LHCN-M2 (cell line): Measurements from ENCODE around the gene TFDP2. TPM values are rescaled to one million over a fixed set of nuclear protein-coding genes. Genes with fewer than 3 reads are reported as not detected.
"Not testable (repeated sequence)": the region's sequence is repeated elsewhere in the genome, so short reads cannot be mapped to it uniquely, and the experiment has no call there.

Experiments used
- DNase-seq: peaks from one replicate; pipeline ENCODE4 v3.0.0-alpha.2; 2012; ENCODE audit warnings: low read depth
- total RNA-seq: library from RNA; depleted of rRNA; stranded (reverse); fragments of >200 nt; gene quantifications from 2 replicates; pipeline ENCODE4 v1.2.3, GENCODE V29; 2014; rRNA removed

The TFDP2 gene
- total RNA-seq, 1 experiment from 2014 or later, result 244 TPM

DNA sequence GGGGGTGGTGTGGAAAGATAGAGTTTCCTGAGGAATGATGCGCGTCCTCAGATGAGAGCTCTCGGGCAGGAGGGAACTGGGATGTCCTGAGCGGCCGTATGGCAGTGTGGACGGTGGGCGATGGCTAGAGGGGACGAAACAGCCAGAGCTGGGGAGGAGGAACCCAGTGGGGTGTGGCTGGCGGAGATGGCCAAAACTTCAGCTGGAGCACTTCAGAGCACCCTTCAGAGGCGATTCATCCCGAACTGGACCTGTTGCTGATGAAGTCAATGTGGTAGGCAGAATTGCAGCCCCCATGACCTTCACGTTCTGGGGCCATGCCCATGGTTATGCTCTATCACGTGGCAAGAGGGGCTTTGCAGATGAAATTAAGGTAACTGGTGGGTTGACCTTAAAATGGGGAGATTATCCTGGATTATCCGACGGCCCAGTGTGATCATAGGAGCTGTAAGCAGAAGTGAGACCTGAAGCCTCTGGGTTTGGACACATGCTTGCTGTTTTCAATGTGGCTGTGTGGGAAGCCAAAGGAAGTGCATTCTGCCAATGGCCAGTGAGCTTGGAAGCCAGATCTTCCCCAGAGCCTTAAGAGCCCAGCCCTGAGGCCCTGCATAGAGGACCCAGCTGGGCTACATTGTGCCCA is 220.6 kb downstream of the TFDP2 start:
- no peak for DNase-seq

DNA sequence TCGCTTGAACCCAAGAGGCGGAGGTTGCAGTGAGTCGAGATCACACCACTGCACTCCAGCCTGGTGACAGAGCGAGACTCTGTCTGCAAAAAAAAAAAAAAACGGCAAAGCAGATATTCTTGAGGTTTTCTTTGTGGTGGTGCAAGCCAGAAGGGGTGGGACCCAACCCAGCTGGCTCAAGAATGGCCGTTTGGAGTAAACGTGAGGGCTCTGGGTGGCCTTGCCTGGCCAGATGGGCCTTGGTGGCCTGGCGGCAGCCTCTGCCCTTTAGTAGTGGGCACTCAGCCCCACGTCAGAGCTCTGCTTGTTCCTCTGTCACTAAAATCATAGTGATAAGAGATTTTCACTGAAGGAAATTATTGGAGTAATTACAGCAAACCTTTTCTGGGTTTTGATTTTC is 222.4 kb downstream of the TFDP2 start:
- DNase-seq, result no peak

DNA sequence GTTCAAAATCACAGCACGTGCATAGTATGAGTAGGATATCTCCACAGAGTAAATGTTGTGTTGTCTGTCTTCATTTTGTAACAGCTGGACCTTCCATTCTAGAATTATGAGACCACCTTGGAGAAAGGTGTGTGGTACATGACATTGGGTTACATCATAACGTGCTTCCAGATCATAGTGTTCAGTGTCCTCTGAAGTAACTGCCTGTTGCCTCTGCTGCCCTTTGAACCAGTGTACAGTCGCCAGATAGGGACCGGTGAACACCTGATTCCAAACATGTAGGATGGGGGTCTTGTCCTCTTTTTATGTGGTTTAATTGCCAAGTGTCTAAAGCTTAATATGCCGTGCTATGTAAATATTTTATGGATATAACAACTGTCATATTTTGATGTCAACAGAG is 223.7 kb downstream of the TFDP2 start:
- DNase-seq, result not testable (repeated sequence)

DNA sequence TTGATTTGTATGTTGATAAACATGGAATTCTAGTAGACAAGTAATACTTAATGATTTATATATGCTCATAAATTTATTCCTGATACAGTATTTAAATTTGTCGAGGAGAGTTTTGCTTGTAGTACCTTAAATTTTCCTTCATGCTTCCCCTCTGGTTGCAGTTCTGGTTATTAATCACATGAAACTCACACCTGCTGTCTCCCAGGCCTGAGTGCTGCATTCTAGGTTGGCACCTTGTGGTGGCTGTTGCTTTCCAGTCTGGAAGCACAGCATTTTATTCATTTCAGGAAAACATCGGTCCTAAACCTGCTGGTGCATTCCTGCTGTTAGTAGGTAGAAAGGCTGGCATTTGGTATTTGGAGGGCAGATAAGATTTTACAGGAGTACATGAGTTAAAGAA is 228.0 kb downstream of the TFDP2 start:
- DNase-seq, result no peak

DNA sequence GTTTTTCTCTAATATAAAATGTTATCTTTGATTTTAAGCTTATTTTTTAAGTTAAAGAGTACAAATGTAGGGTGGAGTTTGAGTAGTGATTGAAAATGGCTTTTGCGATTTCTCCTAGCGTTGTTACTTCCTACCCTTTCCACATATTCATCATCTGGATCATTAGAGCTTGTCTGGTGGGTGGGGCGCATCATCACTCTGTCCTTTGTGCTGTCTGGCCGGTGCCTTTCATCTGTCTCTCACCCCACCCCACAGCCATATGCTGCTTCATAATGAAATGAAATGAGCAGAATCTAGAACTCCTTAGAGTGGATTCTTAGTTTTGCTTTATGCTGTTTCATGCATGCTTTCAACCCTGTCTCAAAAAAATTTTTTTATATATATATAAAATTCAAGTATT is 228.6 kb downstream of the TFDP2 start:
- no peak for DNase-seq

DNA sequence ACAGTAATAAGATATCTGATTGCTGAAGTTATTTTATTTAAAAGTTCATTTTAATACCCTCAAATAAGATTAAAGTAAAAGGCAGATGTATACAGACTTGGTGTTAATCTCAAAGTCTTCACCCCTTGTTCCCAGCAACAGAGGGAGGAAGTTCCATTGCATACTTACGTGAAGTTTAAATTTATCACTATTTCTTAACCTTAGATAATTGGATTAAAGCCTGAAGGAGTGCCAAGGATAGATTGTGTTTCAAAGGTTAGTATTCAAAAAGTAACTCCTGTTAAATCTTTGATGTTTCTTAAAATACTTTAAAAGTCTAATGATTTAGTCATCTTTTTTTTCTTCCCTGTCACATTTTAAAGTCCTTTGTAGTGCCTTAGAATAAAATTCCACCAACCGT is 233.6 kb downstream of the TFDP2 start:
- DNase-seq, result no peak

DNA sequence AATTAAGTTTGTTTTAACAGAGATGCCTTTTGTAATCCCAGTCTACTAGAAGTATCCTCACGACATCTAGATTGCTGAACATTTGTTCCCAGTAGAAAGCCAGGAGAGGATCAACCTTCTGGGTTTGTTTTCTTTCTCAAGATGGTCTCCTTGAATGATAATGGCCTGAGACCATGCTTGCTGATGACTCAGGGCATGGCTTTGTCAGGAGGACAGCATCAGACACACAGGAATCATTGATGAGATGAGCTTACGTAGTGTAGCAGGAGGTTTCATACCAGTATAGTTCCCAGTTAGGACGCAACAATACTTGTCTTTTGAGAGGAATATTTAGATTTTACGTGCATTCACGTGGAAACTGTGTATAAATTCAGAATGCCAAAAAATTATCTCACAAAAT is 234.3 kb downstream of the TFDP2 start:
- no peak for DNase-seq

DNA sequence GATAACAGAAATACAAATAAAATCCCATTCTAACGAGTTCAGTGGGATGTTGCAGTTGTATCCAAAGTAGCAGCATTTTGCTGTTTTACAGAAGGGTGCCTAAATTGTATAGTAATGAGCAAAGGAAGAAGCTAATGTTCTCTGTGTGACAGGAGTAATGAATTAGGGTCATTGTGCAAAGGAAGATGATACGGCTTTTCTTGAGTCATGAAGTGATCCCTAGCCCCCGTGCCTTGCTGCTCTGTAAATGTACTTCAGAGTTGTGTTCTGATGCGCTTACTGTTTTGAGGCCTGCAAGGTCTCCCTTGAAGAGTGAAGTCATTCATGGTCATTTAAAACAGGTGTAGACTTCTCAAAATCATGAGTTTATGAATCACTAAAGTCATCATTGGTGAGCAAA is 235.0 kb downstream of the TFDP2 start:
- no peak for DNase-seq

DNA sequence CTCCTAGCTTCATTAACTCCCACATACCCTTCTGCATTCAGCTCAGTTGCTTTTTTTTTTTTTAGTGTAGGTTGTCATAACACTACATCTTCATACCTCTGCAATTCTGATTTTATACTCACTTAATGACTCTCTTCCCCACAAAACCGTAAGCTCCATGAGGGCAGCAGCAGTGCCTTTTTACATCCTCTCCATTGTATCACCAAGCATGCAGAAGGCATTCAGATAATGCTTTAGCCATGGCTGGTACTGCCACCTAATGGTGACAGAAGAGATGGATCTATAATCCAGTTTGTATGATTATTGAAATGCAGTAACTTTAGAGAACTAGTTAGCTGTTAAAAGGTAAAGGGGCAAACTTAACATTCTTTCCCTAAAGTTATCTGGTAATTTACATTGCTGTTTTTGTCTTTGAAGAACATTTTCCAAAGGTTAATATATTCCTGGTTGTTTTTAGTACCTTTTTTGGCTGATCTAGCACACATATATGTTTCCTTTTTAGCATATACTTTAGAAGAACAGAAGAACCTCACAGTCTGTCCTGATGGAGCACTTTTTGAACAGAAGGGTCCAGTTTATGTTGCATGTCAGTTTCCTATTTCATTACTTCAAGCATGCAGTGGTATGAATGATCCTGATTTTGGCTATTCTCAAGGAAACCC is 236.1 kb downstream of the TFDP2 start:
- DNase-seq, result peak; percentile 68

DNA sequence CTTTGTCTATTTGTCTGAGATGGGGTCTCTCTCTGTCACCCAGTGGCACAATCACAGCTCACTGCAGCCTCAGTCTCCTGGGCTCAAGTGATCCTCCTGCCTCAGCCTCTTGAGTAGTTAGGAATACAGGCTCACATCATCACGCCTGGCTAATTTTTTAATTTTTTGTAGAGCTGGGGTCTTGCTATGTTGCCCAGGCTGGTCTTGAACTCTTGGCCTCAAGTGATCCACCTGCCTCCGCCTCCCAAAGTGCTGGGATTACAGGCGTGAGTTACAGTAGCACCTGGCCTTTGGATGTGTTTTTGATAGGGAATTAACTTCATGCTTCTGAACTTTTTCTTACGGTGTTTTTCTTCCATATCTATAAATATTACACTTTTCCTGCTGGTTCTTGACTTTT is 239.4 kb downstream of the TFDP2 start:
- not testable (repeated sequence) for DNase-seq

DNA sequence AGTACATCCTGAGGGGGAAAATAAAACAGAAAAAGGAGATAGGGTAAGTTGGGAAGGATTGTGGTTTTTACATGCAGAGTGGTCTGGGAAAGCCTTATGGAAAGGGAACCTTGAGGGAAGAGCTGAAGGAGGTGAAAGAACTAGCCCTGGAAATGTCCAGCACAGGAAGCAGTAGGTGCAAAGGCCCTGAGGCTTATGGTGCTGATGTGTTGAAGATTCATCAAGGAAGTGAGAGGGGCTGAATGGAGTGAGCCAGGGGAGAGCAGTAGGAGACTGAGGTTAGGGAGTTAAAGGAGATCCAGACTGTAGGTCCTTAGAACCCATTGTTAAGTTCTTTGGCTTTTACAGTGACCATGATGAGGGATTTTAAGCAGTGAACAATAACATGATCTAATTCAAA is 239.9 kb downstream of the TFDP2 start:
- no peak for DNase-seq

DNA sequence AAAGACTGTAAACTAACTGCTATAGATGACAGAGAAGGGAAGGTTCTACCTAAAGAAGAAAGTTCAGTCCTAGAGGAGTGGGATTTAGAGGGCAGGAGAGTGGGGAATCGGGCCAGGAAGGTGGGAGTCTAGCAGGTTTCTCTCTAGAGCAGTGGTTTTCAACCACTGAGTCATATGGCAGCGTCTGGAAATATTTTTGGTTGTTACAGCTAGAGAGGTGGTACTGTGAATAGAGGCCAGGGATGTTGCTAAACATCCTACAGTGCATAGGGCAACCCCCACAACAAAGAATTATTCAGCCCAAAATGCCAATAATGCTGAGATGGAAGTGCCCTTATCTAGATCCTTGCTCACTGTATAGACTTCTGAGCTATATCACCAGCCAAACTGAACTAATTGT is 244.2 kb downstream of the TFDP2 start:
- DNase-seq, result no peak

DNA sequence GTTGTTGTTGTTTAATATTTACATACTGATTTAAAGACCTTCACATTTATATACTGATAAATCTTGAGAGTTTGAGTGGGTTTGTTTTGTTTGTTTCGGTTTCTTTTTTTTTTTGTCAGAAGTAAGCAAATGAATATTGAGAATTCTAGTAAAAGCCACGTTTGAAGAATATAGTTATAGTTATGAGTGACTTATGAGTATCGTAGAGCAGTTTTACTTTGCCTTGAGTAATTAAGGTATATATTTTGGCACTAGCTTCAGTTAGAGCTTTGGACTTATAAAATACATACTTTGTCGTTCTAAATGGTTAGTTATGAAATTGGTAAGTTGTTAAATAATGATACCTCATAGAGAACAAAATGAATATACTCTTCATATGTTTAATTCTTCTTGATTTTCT is 245.1 kb downstream of the TFDP2 start:
- DNase-seq, result no peak

DNA sequence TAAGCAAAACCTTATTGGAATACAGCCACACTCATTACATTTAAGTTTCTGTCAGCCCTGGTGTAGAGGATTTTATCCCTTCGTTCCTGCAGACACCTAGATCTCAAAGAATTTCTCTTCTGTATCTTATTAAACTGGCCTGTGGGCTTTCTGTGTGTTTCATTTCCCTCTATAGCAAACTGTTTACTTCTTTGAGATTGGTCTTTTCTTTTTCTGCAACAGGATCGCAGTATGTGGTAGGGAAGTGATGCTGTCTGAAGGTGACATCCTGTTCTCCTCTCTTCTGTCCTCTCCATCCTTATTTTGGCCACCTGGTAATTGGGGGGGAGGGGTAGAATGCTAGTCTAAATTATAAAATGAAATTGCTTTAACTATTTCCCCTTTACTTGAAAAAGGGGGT is 247.4 kb downstream of the TFDP2 start:
- DNase-seq, result no peak

DNA sequence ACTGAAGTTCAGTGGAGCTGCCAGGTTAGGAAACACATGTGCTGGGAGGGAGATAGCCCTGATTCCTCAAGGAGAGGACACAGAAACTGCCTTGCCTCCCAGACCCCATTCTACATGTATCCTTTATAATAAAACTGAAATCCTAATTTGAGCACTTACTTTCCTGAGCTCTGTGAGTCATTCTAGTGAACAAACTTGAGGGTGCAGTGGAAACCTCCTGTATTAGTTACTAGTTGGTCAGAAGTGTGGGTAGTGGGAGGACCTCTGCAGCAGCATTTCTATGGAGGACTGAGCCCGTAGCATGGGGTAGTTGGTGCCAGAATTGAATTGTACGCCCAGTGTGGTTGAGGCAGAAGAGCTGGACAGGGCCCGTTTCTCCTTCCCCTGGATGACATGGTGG is 249.0 kb downstream of the TFDP2 start:
- no peak for DNase-seq

DNA sequence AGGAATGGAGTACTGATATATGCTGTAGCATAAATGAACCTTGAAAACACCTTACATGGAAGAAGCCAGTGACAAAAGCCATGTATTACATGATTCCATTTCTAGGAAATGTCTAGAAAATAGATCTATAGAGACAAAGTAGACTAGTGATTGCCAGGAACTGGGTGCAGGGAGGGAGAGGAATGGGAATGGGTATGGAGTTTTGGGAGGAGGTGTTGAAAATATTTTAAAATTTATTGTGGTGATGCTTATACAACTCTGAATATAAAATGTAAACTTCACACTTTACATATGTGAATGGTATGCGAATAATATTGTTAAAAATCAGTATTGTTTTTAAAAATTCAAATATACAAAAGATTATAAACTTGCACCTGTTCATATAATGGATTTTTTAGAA is 250.4 kb downstream of the TFDP2 start:
- no peak for DNase-seq

DNA sequence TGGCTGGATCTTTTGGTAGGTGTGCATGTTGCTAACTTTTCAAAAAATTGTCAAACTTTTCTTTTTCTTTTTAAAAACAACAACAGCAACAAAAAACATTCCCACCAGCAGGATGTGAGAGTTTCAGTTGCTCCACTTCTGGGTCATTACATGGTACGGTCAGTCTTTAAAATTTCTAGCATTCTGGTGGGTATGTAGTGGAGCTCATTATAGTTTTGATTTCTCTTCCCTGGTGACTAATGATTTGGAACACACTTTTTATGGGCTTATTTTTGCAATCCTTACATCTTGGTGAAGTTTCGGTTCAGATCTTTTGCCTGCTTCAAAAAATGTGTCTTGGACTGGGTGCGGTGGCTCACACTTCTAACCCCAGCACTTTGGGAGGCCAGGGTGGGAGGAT is 253.6 kb downstream of the TFDP2 start:
- no peak for DNase-seq

DNA sequence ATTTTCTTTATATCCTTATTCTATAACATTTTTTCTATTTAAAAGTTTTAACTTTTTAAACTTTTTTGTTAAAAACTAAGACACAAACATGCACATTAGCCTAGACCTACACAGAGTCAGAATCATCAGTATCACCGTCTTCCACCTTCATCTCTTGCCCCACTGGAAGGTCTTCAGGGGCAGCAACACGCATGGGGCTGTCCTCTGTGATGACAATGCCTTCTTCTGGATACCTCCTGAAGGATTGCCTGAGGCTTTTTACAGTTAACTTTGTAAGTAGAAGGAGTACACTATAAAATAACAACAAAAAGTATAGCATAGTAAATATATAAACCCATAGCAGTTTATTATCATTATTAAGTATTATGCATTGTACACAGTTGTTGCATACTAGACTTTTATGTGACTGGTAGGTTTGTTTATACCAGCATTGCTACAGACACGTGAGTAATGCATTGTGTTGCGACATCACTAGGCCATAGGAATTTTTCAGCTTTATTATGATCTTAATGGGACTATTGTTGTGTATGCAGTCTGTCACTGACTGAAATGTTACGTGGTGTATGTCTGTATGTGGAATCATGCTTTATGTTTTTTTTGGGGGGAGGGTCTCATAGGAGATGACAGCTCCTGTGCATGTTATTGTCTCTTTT is 254.7 kb downstream of the TFDP2 start:
- DNase-seq, result peak; percentile 73

Other genes with a start within 250 kb of the TFDP2 start
- gene GK5, start 76.0 kb upstream of the TFDP2 start, total RNA-seq, result 14.2 and 17.2 TPM in 2 replicates